NCI-H526 (cell line): ENCODE results near the gene ZNF419.
"Not testable (repeated sequence)": the region's sequence is repeated elsewhere in the genome, so short reads cannot be mapped to it uniquely, and the experiment has no call there.

Experiments used
- DNase-seq, 2 experiments: peaks; one replicate each; lab custom pipeline; 2025; lab: John Stamatoyannopoulos, UW

Gene ZNF419

DNA sequence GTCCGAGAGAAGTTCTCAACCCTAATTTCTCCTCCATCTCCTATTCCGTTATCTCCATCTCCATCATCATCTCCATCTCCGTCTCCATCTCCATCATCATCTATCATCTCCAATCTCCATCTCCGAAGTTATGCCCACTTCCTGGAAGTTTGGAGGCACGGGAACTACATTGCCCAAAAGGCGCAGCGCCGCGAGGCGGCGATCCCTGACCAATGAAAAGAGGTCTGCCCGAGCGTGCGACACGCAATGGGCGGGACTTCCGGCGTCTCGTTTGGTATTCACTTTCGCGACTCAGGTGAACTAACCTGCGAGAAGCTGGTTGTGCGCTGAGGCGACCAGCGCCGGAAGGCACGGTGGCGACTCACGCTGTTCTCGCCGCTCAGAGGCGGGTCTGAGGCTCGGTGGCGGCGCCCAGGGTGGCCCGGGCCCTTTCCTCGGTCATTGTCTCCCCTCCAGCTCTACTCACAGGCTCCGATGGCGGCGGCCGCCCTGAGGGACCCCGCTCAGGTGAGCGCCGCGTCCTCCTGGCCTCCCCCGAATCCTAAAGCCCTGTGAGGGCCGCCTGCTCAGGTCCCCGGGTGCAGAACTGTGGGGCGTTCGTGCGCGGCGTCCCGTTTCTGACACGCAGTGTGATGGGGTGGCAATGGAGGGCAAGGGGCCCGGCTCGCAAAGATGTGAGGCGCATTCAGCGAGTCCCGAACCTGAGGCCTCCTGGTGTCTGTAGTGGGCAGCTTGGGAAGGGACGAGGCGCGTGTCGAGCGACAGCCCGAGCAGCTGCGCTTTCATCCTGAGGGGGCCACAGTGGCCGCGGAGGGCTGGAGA lies at the start of gene ZNF419:
Gene ZNF419 (plus strand): TSS at position 274 of the 822 bp plus-strand sequence. CDS start 201 bp downstream, at position 475.
- peak; percentile 86 to 97 for DNase-seq

DNA sequence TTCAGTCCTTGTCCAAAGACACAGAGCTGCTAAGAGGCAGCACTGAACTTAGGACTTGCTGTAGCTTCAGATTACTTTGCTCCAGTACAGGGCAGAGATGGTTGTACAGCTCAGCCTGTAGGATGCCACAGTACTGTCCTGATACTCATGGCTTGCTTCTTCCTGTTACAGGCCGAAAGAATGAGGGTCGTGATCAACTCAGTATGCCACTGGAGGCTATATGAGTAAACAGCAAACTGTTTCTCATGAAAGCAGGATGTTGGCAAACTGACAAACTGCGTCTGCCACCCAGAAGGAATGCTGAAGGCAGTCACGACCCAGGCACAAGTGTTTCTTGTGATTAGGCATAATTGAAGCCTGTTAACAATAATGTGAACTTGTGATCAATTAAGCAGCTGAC lies 49.6 kb upstream of the ZNF419 start:
- no peak for DNase-seq

DNA sequence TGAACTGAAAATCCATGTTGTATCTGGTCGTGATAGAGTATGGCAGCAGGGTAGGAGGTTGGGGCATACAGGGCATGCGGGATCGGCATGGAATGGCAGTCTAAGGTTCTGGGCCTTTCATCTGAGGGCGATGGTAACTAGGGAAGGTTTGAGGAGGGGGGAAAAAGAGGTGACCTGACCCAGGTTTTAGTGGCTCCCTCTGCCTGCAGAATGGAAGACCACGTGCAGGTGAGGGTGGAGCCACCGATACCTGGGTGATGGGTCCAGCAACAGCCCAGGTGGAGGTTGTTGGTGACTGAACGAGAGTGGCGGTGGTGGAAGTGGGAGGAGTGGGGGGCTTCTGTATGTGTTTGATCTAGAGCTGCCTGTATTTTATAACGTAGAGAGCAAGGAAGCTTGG lies 48.6 kb upstream of the ZNF419 start:
- no peak for DNase-seq

DNA sequence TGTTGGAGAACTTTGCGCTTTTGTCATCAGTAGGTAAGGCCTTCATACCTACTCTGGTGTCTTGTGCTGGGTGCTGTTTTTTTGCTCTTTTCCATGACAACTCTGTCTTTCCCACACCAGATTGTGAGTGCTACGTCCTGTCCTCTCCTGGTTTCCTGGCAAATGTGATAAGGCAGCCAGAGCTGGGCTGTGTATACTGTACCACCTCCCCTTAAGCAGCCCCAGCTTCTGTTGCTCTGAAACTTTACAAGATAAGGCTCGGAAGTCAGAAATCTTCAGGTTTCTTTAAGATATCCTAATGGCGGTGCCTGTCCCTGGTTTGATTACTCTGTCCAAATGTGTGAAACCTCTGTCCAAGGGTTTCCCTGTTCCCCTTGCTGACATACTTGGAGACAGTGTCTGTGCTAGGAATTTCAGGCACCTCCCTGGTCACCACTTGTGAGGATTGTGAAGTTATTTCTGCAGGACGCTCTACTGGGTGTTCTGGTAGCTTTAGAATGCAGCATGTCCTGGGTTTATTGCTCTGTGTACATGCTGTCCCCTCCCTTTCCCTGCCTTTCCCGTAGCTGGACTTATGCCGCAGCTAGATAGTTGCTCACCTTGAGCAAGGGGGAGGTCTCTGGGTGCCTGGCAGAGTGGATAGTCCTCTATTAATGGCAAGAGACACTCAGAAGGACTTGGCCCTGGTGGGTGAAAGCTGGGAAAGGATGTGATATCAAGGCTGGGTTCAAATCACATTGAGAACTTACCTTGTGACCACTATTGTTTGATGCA lies 45.4 kb upstream of the ZNF419 start:
- no peak for DNase-seq

DNA sequence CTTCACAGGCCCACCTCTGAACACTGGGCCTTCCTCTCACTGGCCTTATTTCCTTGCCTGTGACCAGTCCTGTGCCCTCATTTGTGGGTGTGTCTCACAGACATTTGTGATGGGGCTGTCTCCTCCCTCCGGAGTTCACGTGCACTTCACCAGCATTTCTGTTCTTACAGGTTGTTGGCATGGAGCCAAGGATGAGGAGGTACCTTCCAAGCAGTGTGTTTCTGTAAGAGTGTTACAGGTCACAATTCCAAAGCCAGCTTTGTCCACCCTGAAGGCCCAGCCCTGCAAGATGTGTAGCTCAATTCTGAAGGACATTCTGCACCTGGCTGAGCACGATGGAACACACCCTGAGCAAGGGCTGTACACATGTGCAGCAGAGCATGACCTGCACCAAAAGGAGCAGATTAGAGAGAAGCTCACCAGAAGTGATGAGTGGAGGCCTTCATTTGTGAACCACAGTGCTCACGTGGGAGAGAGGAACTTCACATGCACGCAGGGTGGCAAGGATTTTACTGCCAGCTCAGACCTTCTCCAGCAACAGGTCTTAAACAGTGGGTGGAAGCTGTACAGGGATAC lies 44.3 kb upstream of the ZNF419 start:
- no peak for DNase-seq

DNA sequence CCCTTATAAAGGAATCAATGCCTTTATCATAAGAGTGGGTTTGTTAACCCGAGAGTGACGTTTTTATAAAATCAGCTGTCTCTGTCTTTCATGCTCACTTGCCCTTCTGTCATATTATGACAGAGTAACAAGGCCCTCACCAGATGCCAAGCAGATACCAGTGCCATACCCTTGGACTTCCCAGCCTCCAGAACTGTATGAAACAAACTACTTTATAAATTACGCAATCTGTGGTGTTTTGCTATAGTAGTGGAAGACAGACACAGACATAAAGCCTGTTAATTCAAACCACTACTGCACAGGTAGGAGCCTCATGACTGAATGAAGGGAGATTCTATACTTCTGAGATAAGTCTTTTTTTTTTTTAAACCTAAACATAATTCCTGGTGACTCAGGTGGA lies 35.2 kb upstream of the ZNF419 start:
- no peak for DNase-seq

DNA sequence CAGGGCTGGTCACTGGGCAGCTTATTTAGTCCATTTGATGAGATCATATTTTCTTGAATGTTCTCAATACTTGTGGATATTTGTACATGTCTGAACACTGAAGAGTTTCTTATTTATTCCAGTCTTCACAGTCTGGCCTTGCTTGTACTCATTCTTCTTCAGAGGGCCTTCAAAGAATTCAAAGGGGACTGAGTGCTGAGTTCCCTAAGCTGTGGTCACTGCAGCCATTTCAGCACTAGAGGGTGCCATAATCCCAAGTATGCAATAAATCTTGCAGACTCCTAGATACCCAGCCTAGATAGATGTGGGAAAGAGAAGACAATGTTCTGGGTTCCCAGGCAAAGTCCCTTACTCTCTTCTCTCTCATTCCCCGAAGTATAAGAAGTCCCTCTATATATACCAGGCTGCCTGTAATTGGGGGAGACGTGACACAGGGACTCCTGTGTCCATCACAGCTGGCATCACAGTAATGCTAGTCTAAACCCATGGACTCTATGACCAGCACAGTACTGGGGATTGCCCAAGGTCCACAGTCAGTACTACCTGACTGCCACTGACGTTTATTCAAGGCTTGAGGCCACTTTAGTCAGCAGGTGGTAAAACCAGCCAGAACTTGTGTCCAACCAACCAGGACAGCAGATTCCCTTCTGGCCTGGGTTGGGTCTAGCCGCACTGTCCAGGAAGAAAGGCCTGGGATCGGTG lies 21.7 kb upstream of the ZNF419 start:
- peak in 1 of 2 experiments; percentile 32 for DNase-seq

DNA sequence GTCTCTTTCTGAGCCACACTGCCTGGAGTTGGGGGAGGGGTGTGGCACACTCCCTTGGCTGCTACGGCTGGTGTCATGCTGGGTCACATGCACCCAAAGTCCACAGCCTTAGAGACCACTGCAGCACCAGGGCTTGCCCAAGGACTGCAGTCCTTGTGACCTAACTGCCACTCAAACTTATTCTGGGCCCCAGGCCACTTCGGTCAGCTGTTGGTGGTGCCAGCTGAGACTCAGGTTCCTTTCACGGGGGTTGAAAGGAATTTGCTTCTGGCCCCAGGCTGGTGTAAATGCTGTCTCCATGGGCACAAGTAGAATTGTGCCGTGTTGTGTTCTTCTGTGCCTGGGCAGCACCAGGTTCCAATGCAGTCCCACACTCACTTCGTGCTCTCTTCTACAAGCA lies 21.1 kb upstream of the ZNF419 start:
- DNase-seq = no peak

DNA sequence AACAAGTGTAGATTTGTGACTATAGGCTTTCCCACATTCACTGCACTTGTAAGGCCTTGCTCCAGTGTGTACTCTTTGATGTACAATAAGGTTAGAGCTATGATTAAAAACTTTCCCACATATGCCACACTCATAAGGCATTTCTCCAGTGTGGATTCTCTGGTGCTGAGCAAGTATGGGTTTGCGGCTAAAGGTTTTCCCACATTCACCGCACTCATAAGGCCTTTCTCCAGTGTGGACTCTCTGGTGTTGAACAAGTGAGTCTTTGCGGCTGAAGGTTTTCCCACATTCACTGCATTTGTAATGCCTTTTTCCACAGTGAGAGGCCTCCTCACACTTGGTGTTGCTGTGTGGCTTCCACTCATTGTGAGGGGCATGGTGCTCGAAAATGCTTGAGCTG lies 13.9 kb upstream of the ZNF419 start:
- no peak for DNase-seq

DNA sequence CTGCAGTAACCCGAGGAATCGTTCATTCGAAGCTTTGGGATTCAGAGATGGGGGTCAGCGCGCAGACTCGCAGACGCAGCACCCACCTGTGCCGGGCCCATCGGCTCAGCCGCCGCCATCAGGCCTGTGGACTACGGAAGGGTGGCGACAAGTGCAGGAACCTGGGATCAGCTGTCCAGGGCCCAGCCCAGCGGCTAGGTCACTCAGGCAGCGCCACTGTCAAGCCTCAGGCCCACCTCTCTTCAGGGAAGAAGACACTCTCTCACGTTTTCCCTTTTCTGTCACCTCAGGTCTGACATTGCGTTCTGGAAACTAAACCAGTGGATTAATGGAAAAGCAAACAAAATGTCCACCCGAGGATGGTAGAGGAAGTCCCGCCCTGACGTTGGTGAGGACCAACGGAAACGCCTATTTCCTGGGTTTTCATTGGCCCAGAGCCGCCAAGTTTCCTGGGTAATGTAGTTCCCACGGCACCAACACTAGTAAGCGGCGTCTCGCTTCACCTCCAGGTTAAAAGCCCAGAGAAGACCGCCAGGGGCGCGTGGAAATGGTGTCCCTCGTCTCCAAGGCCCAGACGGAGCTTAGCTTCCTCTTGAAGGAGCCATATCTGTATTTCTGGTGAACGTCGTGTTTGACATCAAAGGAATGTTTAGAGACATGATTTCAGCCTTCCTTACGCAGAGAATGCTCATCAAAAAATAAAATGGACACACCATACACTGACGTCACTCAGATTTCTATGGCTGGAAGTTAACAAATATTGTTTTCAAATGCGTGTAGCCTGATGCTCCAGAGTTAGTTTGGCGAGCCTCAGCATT lies 10.2 kb upstream of the ZNF419 start, which contains the start of gene ZNF772:
Gene ZNF772 (minus strand): TSS at position 376 of the 818 bp plus-strand sequence. CDS start 257 bp downstream, at position 119.
- peak; percentile 96 to 97 for DNase-seq

DNA sequence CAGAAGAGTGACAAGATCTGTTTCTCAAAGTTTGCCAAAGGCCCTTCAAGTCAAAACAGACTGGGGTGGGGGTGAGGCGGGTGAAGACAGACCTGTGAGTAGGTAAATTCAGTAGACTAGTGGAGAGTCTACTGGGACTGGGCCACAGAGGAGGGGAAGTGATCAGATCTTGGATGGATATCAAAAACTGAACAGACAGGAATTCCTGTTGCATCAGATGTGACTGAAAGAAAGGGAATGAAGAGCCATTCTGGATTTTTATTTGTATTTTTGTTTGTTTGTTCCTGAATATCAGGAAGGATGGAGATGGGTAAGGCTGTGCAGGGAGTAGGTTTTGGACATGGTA lies 722 bp downstream of the ZNF419 start:
- not testable (repeated sequence) for DNase-seq

DNA sequence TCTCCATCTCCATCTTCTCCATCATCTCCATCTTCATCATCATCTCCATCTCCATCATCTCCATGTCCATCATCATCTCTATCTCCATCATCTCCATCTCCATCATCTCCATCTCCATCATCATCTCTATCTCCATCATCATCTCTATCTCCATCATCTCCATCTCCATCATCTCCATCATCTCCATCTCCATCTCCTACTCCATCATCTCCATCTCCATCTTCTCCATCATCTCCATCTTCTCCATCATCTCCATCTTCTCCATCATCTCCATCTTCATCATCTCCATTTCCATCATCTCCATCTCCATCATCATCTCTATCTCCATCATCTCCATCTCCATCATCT lies 11.8 kb downstream of the ZNF419 start:
- DNase-seq = not testable (repeated sequence)

DNA sequence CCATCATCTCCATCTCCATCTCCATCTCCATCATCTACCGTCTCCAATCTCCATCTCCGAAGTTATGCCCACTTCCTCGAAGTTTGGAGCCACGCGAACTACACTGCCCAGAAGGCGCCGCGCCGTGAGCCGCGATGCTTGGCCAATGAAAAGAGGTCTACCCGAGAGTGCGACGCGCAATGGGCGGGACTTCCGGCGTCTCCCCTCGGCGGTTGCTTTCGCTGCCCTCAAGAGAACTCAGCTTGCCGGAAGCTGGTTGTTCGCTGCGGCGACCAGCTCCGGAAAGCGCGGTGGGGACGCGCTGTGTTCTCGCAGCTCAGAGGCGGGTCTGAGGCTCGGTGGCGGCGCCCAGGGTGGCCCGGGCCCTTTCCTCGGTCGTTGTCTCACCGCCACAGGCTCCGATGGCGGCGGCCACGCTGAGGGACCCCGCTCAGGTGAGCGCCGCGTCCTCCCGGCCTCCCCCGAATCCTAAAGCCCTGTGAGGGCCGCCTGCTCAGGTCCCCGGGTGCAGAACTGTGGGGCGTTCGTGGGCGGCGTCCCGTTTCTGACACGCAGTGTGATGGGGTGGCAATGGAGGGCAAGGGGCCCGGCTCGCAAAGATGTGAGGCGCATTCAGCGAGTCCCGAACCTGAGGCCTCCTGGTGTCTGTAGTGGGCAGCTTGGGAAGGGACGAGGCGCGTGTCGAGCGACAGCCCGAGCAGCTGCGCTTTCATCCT lies 12.3 kb downstream of the ZNF419 start, which contains the start of gene ZNF773:
Gene ZNF773 (plus strand): TSS at position 259 of the 716 bp plus-strand sequence. CDS start 143 bp downstream, at position 402.
- peak; percentile 88 to 98 for DNase-seq

DNA sequence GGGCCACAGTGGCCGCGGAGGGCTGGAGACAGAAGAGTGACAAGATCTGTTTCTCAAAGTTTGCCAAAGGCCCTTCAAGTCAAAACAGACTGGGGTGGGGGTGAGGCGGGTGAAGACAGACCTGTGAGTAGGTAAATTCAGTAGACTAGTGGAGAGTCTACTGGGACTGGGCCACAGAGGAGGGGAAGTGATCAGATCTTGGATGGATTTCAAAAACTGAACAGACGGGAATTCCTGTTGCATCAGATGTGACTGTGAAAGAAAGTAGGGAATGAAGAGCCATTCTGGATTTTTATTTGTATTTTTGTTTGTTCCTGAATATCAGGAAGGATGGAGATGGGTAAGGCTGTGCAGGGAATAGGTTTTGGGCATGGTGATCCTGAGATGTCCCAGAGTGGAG lies 12.8 kb downstream of the ZNF419 start:
- DNase-seq = not testable (repeated sequence)

DNA sequence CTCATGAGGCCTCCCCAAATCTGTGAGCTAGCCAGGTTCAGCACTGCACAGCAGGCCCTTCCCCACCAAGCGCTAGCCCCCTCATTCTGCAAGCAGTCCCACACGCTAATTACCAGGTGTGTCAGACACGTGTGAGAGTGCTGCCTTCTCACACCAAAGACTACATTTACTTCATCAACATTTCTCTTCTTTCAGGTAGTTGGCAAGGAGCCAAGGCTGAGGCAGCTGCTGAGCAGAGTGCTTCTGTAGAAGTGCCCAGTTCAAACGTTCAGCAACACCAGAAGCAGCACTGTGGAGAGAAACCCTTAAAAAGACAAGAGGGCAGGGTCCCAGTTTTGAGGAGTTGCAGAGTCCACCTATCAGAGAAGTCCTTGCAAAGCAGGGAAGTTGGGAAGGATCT lies 18.6 kb downstream of the ZNF419 start:
- no peak for DNase-seq

DNA sequence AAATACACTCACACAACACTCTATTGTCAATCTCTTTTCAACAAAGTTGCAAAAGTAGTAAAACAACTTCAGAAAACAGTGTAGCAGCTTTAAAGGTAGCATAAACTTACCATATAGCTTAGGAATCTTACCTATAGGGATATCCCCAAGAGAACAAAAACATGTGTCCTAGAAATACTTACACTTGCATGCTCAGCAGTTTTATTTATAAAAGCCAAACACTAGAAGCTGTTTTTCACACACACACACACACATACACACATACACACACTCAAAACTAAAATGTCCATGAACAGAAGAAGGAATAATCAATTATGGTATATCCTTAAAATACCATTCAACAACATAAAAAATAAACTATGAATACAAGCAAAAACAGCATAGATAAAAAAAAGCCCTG lies 23.9 kb downstream of the ZNF419 start:
- no peak for DNase-seq

DNA sequence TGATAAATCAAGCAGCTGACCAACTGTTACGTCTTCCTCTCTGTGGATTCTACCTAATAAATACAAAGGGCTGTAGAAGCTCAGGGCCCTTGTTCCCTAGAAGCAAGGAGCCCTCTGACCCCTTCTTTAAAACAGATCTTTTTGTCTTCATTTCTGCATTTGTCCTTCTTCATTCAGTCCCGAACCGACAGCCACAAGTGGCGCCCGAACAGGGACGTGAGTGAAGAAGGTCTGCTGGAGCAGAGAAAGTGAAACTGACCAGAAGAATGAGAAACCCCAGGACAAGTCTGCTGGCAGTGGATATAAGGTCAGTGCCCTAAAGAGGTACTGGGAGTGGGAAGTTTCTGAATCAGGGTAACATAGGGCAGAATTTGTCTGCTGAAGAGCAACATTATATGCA lies 25.3 kb downstream of the ZNF419 start:
- DNase-seq = no peak

DNA sequence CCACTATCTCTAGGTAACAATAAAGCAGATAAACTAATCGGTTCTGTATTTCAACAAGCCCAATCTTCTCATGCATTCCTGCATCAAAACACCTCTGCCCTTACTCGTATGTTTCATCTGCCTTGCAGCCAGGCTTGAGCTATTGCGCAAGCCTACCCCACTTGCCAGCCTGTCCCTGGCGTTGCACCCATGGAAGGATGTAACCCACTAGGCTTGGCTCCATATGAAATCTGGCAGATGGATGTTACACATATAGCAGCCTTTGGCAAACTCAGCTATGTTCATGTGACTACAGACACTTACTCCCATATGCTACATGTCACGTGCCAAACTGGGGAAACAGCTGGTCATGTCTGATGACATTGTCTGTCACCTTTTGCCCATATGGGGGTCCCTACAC lies 27.7 kb downstream of the ZNF419 start:
- no peak for DNase-seq

DNA sequence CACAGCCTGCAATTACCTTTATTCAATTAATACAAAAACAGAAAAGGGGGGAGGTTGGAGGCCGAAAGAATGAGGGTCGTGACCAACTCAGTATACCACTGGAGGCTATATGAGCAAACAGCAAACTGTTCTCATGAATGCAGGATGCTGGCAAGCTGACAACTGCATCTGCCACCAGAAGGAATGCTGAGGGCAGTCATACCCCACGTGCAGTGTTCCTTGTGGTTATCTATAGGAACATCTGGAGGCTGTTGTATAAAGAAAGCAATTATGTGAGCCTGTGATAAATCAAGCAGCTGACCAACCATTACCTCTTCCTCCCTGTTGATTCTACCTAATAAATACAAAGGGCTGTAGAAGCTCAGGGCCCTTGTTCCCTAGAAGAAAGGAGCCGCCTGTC lies 30.5 kb downstream of the ZNF419 start:
- not testable (repeated sequence) for DNase-seq

DNA sequence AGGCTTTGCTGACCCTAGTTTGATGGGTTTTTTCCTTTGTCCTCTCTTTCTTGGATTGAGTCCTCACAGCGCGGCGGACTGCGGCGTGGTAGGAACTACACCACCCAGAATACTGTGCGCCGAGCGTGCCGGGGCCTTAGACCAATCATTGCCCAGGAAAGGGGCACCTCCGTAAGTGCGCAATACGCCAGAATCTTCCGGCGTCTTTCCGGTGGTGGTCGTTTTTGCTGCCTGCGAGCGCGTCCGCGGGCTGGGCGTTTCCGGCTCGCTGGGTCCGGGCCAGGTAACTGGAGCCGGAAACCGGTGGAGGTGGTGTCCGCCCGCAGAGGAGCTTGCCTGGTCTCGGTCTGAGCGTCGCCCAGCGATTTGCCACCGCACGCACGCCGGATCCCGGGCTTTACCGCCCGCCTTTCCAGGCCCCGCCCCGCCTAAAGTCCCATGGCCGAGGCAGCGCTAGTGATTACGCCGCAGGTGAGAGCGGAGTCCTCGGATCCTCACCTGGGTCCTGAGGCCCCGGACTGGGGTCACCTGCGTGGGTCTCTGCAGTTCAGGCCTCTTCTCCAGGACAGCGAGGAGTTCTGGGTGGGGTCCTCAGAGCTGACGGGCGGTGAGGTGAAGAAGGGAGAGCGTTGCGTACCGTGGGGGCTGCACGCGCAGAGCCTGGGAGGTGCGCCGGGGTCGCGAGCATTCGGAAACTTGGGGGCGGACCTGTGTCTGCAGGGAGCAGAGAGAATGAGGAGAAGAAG lies 39.8 kb downstream of the ZNF419 start, which contains the start of gene ZNF549:
Gene ZNF549 (plus strand): TSS at position 221 of the 746 bp plus-strand sequence. CDS start 218 bp downstream, at position 439.
- DNase-seq = peak; percentile 76 to 91
